Measurements from ENCODE around the gene COL4A4.

COL4A4 gene

DNA sequence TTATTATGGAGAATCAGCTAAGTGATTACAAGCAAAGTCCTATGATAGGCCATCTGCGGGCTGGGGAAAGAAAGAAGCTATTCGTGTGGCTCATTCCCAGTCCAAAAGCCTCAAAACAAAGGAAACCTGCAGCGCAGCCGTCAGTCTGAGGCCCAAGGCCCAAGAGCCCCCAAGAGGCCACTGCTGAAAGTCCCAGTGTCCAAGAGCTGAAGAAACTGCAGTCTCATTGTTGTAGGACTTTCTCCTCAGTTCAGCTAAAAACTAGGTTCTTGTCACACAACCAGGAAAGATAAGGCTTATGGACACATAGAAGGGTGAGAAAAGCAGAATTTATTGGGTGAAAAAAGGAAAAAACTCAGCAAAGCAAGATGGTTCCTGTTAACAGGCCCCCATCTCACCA is 185.0 kb downstream of the COL4A4 start:
- no peak for DNase-seq

DNA sequence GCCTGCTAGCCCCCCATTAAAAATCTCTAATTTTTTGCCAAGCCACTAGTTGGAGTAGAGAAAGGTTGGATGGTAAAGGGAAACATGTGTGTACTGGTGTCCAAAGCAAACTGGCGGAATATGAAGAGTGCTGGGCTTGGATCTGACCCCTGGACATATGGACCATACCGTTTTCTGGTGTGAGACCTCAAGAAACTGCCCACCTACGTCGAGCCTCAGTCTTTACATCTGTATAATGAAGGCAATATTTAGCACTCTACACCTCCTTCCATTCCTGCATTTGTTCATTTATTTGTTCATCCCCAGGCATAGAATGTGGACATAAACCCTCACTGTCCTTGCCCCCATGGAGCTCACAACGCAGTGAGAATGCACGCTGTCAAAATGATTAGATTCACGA is 185.7 kb downstream of the COL4A4 start:
- DNase-seq: no peak

DNA sequence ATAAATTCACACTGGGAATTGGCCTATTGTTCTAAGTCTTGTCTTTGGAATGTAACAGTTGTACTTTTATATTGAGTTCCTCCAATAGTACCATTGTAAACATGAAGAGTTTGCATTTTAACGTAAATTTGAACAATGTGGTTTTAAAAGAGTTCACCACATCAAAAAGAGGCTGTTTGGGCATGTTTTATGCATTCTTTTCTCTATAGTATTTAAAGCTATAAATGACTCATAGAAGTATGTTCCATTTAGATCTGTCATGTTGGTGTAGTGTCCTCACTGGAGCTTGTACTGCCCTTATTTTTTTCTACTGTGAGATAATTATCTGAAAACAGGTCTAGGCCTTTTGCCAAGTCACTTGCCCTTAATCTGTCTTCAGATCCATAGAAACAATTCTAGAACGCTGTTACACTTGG is 186.2 kb downstream of the COL4A4 start:
- DNase-seq: no peak

DNA sequence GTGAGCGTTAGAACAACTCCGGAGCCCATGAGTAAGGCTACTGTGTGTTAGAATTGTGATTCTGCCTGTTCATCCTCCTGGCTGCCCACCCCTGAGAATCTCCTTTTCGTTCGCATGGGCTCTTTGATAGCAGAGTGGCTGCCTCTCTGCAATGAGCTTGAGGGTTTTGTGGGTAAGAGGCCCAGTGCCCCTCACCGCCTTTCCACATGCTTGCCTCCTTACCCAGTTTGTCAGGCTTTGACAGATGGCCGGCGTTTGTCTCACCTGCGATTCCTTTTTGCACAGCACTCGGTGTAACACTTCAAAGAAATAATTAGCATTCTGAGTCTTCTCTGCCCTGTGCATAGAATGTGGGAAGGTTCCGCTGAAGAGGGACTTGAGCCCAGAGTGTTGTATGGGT is 190.2 kb downstream of the COL4A4 start:
- DNase-seq: no peak

DNA sequence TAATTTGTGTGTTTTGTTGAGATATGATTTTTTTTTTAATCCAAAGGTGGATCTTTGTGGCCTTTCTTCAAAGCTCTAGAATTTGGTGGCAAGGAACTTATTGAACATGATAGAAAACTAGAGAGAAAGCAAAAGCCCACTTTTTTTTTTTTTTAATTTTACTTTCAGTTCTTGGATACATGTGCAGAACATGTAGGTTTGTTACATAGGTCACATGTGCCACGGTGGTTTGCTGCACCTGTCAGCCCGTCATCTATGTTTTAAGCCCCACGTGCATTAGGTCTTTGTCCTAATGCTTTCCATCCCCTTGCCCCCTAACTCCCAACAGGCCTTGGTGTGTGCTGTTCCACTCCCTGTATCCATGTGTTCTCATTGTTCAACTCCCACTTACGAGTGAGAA is 192.2 kb downstream of the COL4A4 start:
- no peak for DNase-seq

DNA sequence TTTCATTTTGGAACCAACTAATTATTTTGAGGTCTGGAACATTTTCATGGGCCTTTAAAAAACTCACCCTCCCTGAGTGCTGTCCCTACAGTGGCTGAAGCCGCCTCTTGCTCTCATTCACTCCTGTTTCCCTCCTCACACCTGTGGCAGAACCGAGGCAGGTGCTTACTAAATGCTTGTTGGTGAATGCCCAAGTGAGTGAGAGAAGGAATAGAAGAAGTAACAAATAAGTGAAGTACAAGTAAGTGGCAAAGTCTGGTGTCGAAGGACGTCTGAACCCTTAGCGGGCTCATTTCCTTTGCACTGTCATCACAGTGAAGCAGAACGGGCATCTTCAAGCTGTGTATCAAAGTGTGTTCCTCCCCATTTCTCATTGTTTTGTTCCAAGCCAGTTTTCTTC is 192.9 kb downstream of the COL4A4 start:
- no peak for DNase-seq

DNA sequence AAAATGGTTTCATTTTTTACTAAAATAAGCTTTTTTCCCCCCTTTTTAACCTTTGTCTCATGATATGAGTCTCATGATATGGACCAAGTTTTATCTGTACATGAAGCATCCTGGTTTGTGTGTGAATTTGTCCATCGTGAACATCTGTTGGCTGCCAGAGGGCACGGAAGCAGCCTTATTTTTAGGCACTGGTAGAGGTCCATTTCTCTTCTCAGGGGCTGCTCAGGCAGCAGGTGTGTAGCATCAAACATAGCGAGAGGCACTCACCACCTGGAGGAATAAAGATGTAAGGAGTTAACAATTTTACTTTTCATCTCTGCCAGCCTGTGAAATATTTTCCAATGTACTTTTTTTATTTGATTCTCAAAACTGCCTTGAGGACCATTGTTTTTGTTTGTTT is 193.6 kb downstream of the COL4A4 start:
- no peak for DNase-seq

DNA sequence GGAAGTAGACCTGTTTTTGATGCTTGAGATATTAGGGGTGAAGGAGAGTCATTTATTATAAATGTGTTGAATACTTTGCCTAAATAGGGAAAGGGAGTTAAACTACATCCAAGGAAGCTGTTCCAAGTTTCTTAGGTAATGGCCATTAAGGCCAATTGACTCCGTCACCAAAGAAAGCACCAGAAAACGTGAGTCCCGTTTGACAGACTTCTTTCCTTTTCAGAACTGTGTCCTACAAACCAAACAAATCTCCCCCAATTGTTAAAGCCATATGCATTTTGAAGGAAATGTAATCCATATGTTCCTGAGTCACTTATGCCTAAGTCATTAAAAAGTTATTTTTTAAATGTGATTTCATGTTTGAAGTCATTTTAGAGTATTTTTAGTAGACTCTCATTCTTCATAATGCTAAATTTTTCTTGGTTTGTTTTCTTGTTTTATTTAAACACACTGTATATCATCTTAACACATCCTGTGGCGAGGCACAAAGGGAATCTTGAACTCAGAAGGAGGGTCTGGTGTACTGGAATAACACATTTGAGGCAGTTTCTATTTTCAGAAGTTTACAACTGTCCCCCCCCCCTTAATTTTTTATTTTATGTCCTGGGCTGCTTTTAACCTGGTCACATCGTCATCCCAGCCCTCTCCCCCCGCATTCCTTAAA is 194.5 kb downstream of the COL4A4 start:
- no peak for DNase-seq

DNA sequence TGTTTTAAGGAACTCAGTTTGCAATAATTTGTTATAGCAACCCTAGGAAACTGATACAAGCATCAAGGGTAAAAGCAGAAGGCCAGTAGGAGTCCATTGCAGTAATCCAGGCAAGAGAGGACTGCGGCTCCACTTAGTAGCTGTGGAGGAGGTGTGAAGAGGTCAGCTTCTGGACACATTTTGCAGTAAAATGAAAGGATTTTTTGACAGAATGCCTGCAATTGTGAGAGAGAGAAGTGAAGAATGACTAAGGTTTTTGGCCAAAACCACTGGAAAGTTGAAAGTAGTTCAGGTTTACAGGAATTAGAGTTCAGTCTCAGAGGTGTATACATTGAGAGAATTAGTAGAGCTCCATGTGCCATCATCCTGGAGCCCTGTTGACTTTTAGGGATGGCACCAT is 198.6 kb downstream of the COL4A4 start:
- no peak for DNase-seq

DNA sequence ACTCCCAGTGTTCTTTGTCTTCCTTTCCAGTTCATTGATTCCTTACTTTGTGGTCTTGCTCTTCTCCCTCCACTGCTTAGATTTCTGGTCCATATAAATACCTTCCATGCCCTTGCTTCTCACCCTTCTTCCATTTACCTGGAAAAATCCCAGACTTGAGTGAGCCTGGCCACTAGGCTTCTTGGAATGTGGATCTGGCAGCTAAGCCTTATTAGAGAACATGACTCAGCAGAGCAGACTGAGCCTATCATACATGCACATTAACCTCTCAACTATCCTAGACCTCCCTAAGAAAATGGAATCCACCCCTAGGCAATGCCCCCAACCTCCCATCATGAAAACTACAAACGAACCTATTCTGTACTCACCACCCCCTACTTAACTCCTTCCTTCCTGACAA is 200.5 kb downstream of the COL4A4 start:
- DNase-seq: no peak

DNA sequence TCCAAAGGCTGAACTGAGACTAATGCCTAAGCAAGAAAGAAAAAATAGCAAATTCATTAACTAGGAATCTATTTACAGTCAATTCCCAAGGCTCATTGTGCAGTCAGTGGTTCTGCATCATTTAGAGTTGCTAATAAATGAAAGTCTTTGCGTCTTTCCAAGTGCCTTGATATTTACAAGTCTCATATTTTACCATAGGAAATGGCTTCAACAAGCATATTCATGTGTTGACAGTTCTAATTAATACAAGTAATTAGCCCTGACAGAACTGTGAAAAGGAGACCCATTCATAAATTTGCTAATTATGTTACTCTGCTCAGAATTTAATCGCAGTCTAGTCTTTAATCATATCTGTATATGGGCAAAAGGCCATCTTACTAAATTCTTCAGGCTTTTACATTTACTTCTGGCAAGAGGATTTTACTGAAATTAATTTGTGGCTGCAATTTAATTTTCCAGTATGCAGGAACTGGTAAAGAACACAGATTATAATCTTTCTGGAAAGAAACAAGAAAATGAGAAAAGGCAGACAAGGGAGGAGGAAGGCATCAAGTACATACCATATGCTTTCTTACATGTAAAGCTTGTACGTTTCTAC is 201.7 kb downstream of the COL4A4 start:
- DNase-seq: no peak

DNA sequence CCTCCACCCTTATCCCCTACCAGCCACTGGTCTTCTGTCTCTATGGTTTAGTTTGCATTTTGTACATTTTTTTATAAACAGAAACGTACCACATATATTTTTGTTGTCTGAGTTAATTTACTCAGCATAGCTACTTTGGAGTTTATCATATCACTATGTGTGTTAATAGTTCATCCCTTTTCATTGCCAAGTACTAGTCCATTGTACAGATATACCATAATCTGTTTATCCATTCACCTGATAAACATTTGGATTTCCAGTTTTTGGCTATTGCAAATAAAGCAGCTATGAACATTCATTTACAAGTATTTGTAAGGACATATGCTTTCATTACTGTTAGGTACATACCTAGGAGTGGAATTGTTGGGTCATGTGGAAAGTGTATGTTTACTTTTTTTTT is 204.6 kb downstream of the COL4A4 start:
- no peak for DNase-seq

DNA sequence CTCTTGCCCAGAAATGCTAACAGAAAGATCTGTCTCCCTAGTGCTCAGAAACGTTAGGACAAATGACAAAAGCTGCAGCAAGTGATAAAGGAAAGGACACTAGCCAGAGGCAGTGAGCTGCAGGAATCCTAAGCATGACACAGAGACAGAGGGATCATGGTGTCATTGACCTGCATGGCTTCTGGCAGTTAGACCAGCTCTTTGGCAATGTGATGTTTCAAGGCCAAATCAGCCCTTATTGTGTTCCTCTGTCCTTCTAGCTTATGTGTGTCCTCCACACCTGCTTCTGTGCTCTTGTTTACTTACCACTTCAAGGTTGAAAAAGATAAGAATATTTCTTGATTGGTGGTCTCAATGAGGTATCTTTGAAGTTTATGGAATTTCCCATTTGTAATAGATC is 207.3 kb downstream of the COL4A4 start:
- DNase-seq: no peak

DNA sequence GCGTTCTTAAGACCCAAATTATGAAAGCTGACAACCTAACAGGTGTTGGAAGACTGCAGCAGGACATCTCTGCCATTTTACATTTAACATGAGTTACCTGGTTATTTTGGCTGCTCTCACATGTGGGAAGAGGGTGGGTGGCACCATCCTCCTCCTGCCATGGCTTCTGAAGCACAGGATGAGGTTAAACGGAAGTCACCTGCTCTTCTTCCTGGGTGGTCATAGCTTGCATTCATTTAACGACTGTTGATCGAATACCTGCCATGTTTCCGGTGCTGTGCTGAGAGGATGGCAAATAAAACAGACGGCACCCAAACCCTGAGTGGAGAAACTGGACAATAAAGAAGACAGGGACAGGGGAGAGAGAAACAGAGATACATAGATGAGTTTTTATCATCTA is 210.2 kb downstream of the COL4A4 start:
- no peak for DNase-seq

DNA sequence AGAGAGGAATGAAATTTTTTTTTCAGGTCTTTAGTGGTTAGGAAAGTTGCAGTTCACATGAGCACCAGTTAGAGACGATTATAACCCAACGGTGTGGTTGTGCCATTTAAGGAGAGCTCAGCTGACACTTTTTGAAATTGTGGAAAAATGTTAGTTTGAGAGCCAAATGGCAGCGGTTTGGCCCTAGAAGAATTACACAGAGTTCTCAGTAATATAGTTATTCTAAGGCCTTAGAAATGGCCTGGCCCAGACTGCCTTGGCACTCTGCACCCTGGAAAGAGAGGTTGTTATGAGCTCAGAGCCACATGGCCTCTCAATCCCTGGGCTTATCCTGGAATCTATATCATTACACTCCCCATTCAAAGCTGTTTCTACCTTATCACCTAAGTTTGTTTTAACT is 210.8 kb downstream of the COL4A4 start:
- DNase-seq: no peak

All from activated CD4-positive, alpha-beta T cell treated with anti-CD3 and anti-CD28 coated beads, Interleukin-2, amount 50 U/mL, for 16 hours (primary cell).